H7 (cell line): ENCODE measurements around the gene DPYSL4. TPM values are rescaled to one million over a fixed set of nuclear protein-coding genes. Genes with fewer than 3 reads are reported as not detected.

Experiments
- DNase-seq: peaks from one replicate; pipeline ENCODE4 v3.0.0; 2012
- H3K27me3 ChIP-seq: 2 replicates; pipeline ENCODE4 v1.6.0; 2011; ENCODE audit warnings: mild to moderate bottlenecking, low read length; ENCODE audit not compliant: control insufficient read depth, insufficient read depth
- H3K36me3 ChIP-seq: replicated peaks from 2 replicates; pipeline ENCODE4 v1.5.1; 2011; ENCODE audit warnings: low read length; ENCODE audit not compliant: control insufficient read depth, insufficient read depth
- H3K4me3 ChIP-seq: 2 replicates; pipeline ENCODE4 v1.5.1; 2011; ENCODE audit warnings: low read depth, mild to moderate bottlenecking, control low read depth, low read length, moderate library complexity; ENCODE audit not compliant: insufficient read depth
- total RNA-seq: library from RNA; depleted of rRNA; stranded (reverse); fragments of >200 nt; shearing (Covaris generic); gene quantifications from 2 replicates; pipeline ENCODE4 v1.2.3, GENCODE V29; 2014

Gene DPYSL4
- total RNA-seq, 1 experiment from 2014 or later: 9.1 TPM

- peak; percentile 88 for DNase-seq
- H3K4me3 ChIP-seq: peak overlapping the region; percentile 49
- no peaks in the 10 kb centered on the region for H3K36me3 ChIP-seq
- H3K27me3 ChIP-seq: peaks cover 46% of the 10 kb centered on the region
Observed at GRCh38 chr10:132187430-132188138, 836 bp downstream of the DPYSL4 start.

GRCh38 chr10:132188331-132188730 is 1.6 kb downstream of the DPYSL4 start:
- Histone ChIP-seq H3K36me3 (no peaks in the 10 kb centered on the region), H3K27me3 (peaks cover 46% of the 10 kb centered on the region), H3K4me3 (no peak overlapping the region; the same call in 1 of the 2 replicates)
- no peak for DNase-seq

- Histone ChIP-seq H3K36me3 (no peaks in the 10 kb centered on the region), H3K27me3 (peaks cover 42% of the 10 kb centered on the region), H3K4me3 (no peak overlapping the region)
- DNase-seq: no peak
Observed at GRCh38 chr10:132189016-132189415, 2.3 kb downstream of the DPYSL4 start.

GRCh38 chr10:132189810-132190422 is 3.2 kb downstream of the DPYSL4 start:
- H3K4me3 ChIP-seq: no peak overlapping the region
- DNase-seq: no peak
- H3K27me3 ChIP-seq: peaks cover 34% of the 10 kb centered on the region
- H3K36me3 ChIP-seq: no peaks in the 10 kb centered on the region

GRCh38 chr10:132192076-132192975 is 5.6 kb downstream of the DPYSL4 start:
- Histone ChIP-seq H3K36me3 (no peaks in the 10 kb centered on the region), H3K27me3 (peaks cover 14% of the 10 kb centered on the region), H3K4me3 (no peak overlapping the region)
- no peak for DNase-seq

- no peak for DNase-seq
- H3K27me3 ChIP-seq: peaks cover 6% of the 10 kb centered on the region
- H3K4me3 ChIP-seq: no peak overlapping the region
- no peaks in the 10 kb centered on the region for H3K36me3 ChIP-seq
Observed at GRCh38 chr10:132192991-132193665, 6.4 kb downstream of the DPYSL4 start.

- peak; percentile 74 for DNase-seq
Observed at GRCh38 chr10:132193907-132194552, 7.3 kb downstream of the DPYSL4 start.

GRCh38 chr10:132194726-132195125 is 8.0 kb downstream of the DPYSL4 start:
- H3K36me3 ChIP-seq: no peaks in the 10 kb centered on the region
- no peak overlapping the region for H3K4me3 ChIP-seq
- no peaks in the 10 kb centered on the region for H3K27me3 ChIP-seq
- DNase-seq: no peak

More at GRCh38 chr10:132193907-132194552, 7.3 kb downstream of the DPYSL4 start:
- Histone ChIP-seq H3K27me3 (no peaks in the 10 kb centered on the region), H3K36me3 (no peaks in the 10 kb centered on the region), H3K4me3 (no peak overlapping the region)

GRCh38 chr10:132195366-132196075 is 8.8 kb downstream of the DPYSL4 start:
- H3K4me3 ChIP-seq: no peak overlapping the region
- H3K36me3 ChIP-seq: no peaks in the 10 kb centered on the region
- no peaks in the 10 kb centered on the region for H3K27me3 ChIP-seq
- no peak for DNase-seq

- H3K4me3 ChIP-seq: no peak overlapping the region
Observed at GRCh38 chr10:132196178-132197113, 9.7 kb downstream of the DPYSL4 start.

GRCh38 chr10:132197271-132198067 is 10.7 kb downstream of the DPYSL4 start:
- no peak overlapping the region for H3K4me3 ChIP-seq
- DNase-seq: peak; percentile 56
- H3K36me3 ChIP-seq: no peaks in the 10 kb centered on the region; the same call in none of the 2 replicates
- H3K27me3 ChIP-seq: no peaks in the 10 kb centered on the region

More at GRCh38 chr10:132196178-132197113, 9.7 kb downstream of the DPYSL4 start:
- H3K36me3 ChIP-seq: no peaks in the 10 kb centered on the region; the same call in 1 of the 2 replicates
- DNase-seq: peak; percentile 60
- no peaks in the 10 kb centered on the region for H3K27me3 ChIP-seq

- Histone ChIP-seq H3K36me3 (no peaks in the 10 kb centered on the region; the same call in none of the 2 replicates), H3K4me3 (no peak overlapping the region)
- DNase-seq: no peak
Observed at GRCh38 chr10:132198068-132198370, 11.3 kb downstream of the DPYSL4 start.

More at GRCh38 chr10:132198068-132198370, 11.3 kb downstream of the DPYSL4 start:
- H3K27me3 ChIP-seq: no peaks in the 10 kb centered on the region
